Liver (tissue), 9 donors: Measurements from ENCODE around the gene CCDC7. TPM values are rescaled to one million over a fixed set of nuclear protein-coding genes. Genes with fewer than 3 reads are reported as not detected.

Source experiments
- DNase-seq: peaks from one replicate; pipeline ENCODE4 v3.0.0-alpha.2; 2017; ENCODE audit warnings: low spot score
- H3K27ac ChIP-seq, 2 donors: one replicate each; pipeline ENCODE4 v1.7.0; 2013; ENCODE audit warnings: inconsistent platforms in 2 of 2, low read length in 2 of 2, control low read depth in 1 of 2, low read depth in 1 of 2, mild to moderate bottlenecking in 1 of 2
- H3K27me3 ChIP-seq, 4 donors: one replicate each; pipeline versions ENCODE4 v1.6.1 to v1.7.0; 2013; ENCODE audit warnings: low read length in 3 of 4, inconsistent platforms in 1 of 4, mild to moderate bottlenecking in 1 of 4, moderate library complexity in 1 of 4; ENCODE audit not compliant: control insufficient read depth in 4 of 4, insufficient read depth in 4 of 4
- H3K36me3 ChIP-seq, 4 donors: one replicate each; pipeline versions ENCODE4 v1.6.1 to v1.7.0; 2013; ENCODE audit warnings: low read length in 3 of 4, mild to moderate bottlenecking in 3 of 4, low read depth in 1 of 4, moderate library complexity in 1 of 4; ENCODE audit not compliant: control insufficient read depth in 4 of 4, insufficient read depth in 3 of 4
- H3K4me1 ChIP-seq, 4 donors: one replicate each; pipeline versions ENCODE4 v1.6.1 to v1.7.0; 2013; ENCODE audit warnings: low read length in 3 of 4, mild to moderate bottlenecking in 3 of 4, moderate library complexity in 1 of 4; ENCODE audit not compliant: control insufficient read depth in 4 of 4, insufficient read depth in 4 of 4
- H3K4me3 ChIP-seq, 3 donors: one replicate each; pipeline versions ENCODE4 v1.6.1 to v1.7.0; 2013; ENCODE audit warnings: low read length in 3 of 3, control low read depth in 1 of 3, low read depth in 1 of 3, mild to moderate bottlenecking in 1 of 3
- H3K9ac ChIP-seq, 2 donors: one replicate each; pipeline ENCODE4 v1.7.0; 2013; ENCODE audit warnings: low read length in 2 of 2, mild to moderate bottlenecking in 2 of 2, moderate library complexity in 2 of 2, control low read depth in 1 of 2, low read depth in 1 of 2
- H3K9me3 ChIP-seq, 4 donors: one replicate each; pipeline versions ENCODE4 v1.6.1 to v1.7.0; 2013; ENCODE audit warnings: low read length in 3 of 4; ENCODE audit not compliant: control insufficient read depth in 4 of 4
- ATF3 ChIP-seq: IDR thresholded peaks from 2 replicates; pipeline ENCODE4 v1.6.1; 2016; ENCODE audit warnings: antibody characterized with exemption
- EGR1 ChIP-seq, 2 donors: IDR thresholded peaks; 2 replicates each; pipeline ENCODE4 v1.6.1; 2016 to 2018; ENCODE audit warnings: antibody characterized with exemption in 2 of 2, low read depth in 2 of 2
- FOXA2 ChIP-seq: IDR thresholded peaks from 2 replicates; pipeline ENCODE4 v1.6.1; 2016; ENCODE audit warnings: antibody characterized with exemption
- GABPA ChIP-seq, 2 donors: IDR thresholded peaks in 1 of 2; conservative IDR thresholded peaks in 1 of 2; 2 replicates each; pipeline ENCODE4 v1.6.1; 2016; ENCODE audit warnings: antibody characterized with exemption in 2 of 2, mild to moderate bottlenecking in 1 of 2, moderate library complexity in 1 of 2
- HNF4G ChIP-seq: IDR thresholded peaks from 2 replicates; pipeline ENCODE4 v1.6.1; 2016; ENCODE audit warnings: antibody characterized with exemption
- JUND ChIP-seq, 2 donors: IDR thresholded peaks; 2 replicates each; pipeline ENCODE4 v1.6.1; 2016; ENCODE audit warnings: antibody characterized with exemption in 2 of 2
- MAX ChIP-seq: IDR thresholded peaks from 2 replicates; pipeline ENCODE4 v1.6.1; 2016; ENCODE audit warnings: antibody characterized with exemption
- NR2F2 ChIP-seq: IDR thresholded peaks from 2 replicates; pipeline ENCODE4 v1.6.1; 2016; ENCODE audit warnings: antibody characterized with exemption
- RAD21 ChIP-seq, 2 donors: IDR thresholded peaks; 2 replicates each; pipeline ENCODE4 v1.6.1; 2016; ENCODE audit warnings: antibody characterized with exemption in 2 of 2, mild to moderate bottlenecking in 2 of 2
- REST ChIP-seq: IDR thresholded peaks from 2 replicates; pipeline ENCODE4 v1.6.1; 2016; ENCODE audit warnings: antibody characterized with exemption, mild to moderate bottlenecking
- RXRA ChIP-seq, 2 donors: IDR thresholded peaks; 2 replicates each; pipeline ENCODE4 v1.6.1; 2017 to 2018; ENCODE audit warnings: antibody characterized with exemption in 2 of 2, mild to moderate bottlenecking in 1 of 2
- SP1 ChIP-seq: IDR thresholded peaks from 2 replicates; pipeline ENCODE4 v1.6.1; 2018; ENCODE audit warnings: antibody characterized with exemption, mild to moderate bottlenecking
- TAF1 ChIP-seq: conservative IDR thresholded peaks from 2 replicates; pipeline ENCODE4 v1.6.1; 2016; ENCODE audit warnings: antibody characterized with exemption, mild to moderate bottlenecking
- YY1 ChIP-seq: IDR thresholded peaks from 2 replicates; pipeline ENCODE4 v1.6.1; 2016; ENCODE audit warnings: antibody characterized with exemption, mild to moderate bottlenecking
- ZBTB33 ChIP-seq: IDR thresholded peaks from 2 replicates; pipeline ENCODE4 v1.6.1; 2016; ENCODE audit warnings: antibody characterized with exemption
- WGBS: extraction: QIAGEN DNeasy Blood & Tissue Kit; methylation state at CpG from one replicate; pipeline ENCODE4 v1.1.7; 2013; 5-methylcytosine and 5-hydroxymethylcytosine counted together
- polyA plus RNA-seq, 2 donors: library from polyadenylated mRNA; stranded (reverse) in 1 of 2; unstranded in 1 of 2; fragments of 200-250 nt in 1 of 2; fragments of >200 nt in 1 of 2; fragmentation: Nextera tagmentation in 1 of 2; extraction: Ambion mirVana in 1 of 2; gene quantifications; one replicate each; pipeline versions ENCODE4 v1.2.1 to v1.2.3, GENCODE V29; 2013 to 2015
- total RNA-seq, 2 donors: library from RNA; depleted of rRNA; stranded (reverse); fragments of >200 nt; gene quantifications; one replicate each; pipeline ENCODE4 v1.2.3, GENCODE V29; 2014
- donor health status: healthy.
- donor health status: healthy.
- donor health status: healthy.
- donor health status: healthy.
- donor health status: healthy.

The CCDC7 gene
- total and polyA plus RNA-seq, 4 donors: 0.47 to 5.9 (median 3.2) TPM

- no peaks in the 10 kb centered on the region for H3K36me3 ChIP-seq
- TF ChIP-seq GABPA (IDR thresholded peaks at IDR 0.05 in 1 of 2, conservative IDR thresholded peaks at IDR 0.05 in 1 of 2) (no peak), JUND (IDR thresholded peaks at IDR 0.05) (no peak), RXRA (IDR thresholded peaks at IDR 0.05) (no peak)
- H3K4me1 ChIP-seq: no peaks in the 10 kb centered on the region
- H3K9ac ChIP-seq: no peak overlapping the region
- no peaks in the 10 kb centered on the region for H3K27me3 ChIP-seq
- no peak for DNase-seq
- 95% methylated on average over 2 of the region's 2 CpGs for WGBS
- H3K9me3 ChIP-seq: no peaks in the 10 kb centered on the region
- no peak overlapping the region for H3K4me3 ChIP-seq
- H3K27ac ChIP-seq: no peak overlapping the region
Measured at GRCh38 chr10:32415361-32415760, 30.6 kb upstream of the CCDC7 start.

- H3K27ac ChIP-seq: no peak overlapping the region
- no peaks in the 10 kb centered on the region for H3K27me3 ChIP-seq
- no peak overlapping the region for H3K4me3 ChIP-seq
- no peaks in the 10 kb centered on the region for H3K36me3 ChIP-seq
- TF ChIP-seq REST: peak; percentile 28
- TF ChIP-seq NR2F2: peak; percentile 21
- TF ChIP-seq RXRA (IDR thresholded peaks at IDR 0.05): no peak
- peak; percentile 19 for TF ChIP-seq SP1
- TF ChIP-seq RAD21 (IDR thresholded peaks at IDR 0.05): peak in 1 of 2 donors; percentile 11
- TF ChIP-seq MAX: no peak
- no peak for TF ChIP-seq HNF4G
- H3K4me1 ChIP-seq: no peaks in the 10 kb centered on the region
- peaks cover 0 to 5% (median 0%) of the 10 kb centered on the region in 4 donors for H3K9me3 ChIP-seq
- no peak overlapping the region for H3K9ac ChIP-seq
- WGBS: 55% methylated on average over 2 of the region's 2 CpGs
- DNase-seq: no peak
Measured at GRCh38 chr10:32417911-32418547, 27.9 kb upstream of the CCDC7 start.

GRCh38 chr10:32418572-32418971 is 27.4 kb upstream of the CCDC7 start:
- Histone ChIP-seq H3K36me3 (no peaks in the 10 kb centered on the region), H3K4me1 (no peaks in the 10 kb centered on the region), H3K27me3 (no peaks in the 10 kb centered on the region), H3K9me3 (peaks cover 0 to 5% (median 0%) of the 10 kb centered on the region in 4 donors), H3K27ac (no peak overlapping the region), H3K9ac (no peak overlapping the region), H3K4me3 (no peak overlapping the region)
- no peak for DNase-seq
- 59% methylated on average over 3 of the region's 3 CpGs for WGBS
- TF ChIP-seq JUND (IDR thresholded peaks at IDR 0.05): no peak
- TF ChIP-seq REST: no peak
- no peak for TF ChIP-seq YY1
- no peak for TF ChIP-seq EGR1 (IDR thresholded peaks at IDR 0.05; ENCODE audit: low read depth in 2 of 2)
- no peak for TF ChIP-seq RXRA (IDR thresholded peaks at IDR 0.05)
- TF ChIP-seq SP1: no peak
- no peak for TF ChIP-seq FOXA2
- no peak for TF ChIP-seq MAX
- no peak for TF ChIP-seq TAF1
- no peak for TF ChIP-seq HNF4G
- TF ChIP-seq GABPA (IDR thresholded peaks at IDR 0.05 in 1 of 2, conservative IDR thresholded peaks at IDR 0.05 in 1 of 2): no peak
- no peak for TF ChIP-seq RAD21 (IDR thresholded peaks at IDR 0.05)
- no peak for TF ChIP-seq ZBTB33
- TF ChIP-seq ATF3: no peak
